ENCODE measurements around the gene FAM162B. TPM values are rescaled to one million over a fixed set of nuclear protein-coding genes. Genes with fewer than 3 reads are reported as not detected.

Gene FAM162B
- not detected in 2 replicates for total RNA-seq

DNA sequence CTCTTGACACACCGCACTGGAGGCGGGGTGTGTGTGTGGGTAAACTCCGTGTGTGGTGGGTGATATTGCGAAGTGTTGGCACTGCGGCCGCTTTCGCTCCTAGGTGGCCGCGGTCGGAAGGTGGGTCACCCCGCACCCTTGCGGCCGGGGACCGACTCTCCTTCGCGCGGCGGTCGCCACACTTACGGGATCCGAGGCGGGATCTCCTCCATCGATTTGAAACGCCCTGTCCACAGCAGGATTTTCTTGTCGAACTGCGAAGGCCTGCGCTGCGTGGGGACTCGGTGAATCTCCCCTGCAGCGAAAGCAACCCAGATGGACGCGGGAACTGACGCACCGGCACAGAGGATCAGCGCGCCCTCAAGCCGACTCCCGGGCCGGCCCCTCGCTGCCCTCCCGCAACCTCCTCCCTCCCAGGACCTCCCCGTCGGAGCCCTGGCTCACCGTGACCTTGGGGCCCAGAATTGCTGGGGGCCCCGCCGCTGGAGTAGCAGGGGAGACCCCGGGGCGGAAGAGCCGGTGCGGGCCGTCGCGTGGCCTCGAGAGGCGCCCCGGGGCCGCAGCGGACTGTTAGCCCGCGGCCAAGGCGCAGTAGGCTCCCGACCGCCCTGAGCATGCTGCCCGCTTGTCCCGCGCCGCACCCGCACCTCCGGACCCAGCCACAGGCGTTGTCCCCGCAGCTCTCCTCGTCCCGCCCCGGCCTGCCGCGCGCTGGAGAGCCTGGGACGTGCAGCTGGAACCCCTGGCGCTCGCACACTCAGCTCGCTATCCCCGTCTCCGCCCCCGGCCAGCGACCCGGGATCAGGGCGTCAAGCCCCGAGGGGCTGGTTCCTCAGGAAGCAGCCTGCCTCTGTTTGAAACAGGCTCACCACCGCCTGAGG lies at the start of gene FAM162B:
Gene FAM162B (minus strand): TSS at position 759 of the 881 bp plus-strand sequence. CDS start 143 bp downstream, at position 616.
- FAIRE-seq = no peak

DNA sequence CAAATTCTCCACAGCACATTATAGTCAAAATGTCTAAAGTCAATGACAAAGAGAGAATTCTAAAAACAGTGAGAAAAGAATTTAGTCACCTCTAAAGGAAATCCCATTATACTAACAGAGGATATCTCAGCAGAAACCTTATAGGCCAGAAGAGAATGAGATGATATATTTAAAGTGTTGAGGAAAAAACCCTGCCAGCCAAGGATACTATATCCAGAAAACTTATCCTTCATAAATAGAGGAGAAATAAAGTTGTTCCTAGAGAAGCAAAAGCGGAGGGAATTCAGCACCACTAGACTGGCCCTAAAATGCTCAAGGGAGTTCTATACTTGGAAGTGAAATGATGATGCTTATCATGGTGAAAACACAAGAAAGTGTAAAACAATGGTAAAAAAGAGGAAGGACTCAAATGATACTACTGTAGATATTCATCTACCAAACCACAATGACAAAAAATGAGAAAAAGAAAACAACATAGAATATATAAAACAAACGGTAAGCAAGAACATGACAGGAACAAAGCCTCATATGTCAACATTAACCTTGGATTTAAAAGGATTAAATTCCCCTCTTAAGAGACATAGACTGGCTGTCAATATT lies 46.6 kb upstream of the FAM162B start:
- no peak for FAIRE-seq
- no peaks in the 10 kb centered on the region for H3K36me3 ChIP-seq (ENCODE audit: control insufficient read depth, insufficient read depth, low read length)
- H3K4me3 ChIP-seq (ENCODE audit: low read depth, low read length) = no peak overlapping the region
- TF ChIP-seq, protein P1, sequence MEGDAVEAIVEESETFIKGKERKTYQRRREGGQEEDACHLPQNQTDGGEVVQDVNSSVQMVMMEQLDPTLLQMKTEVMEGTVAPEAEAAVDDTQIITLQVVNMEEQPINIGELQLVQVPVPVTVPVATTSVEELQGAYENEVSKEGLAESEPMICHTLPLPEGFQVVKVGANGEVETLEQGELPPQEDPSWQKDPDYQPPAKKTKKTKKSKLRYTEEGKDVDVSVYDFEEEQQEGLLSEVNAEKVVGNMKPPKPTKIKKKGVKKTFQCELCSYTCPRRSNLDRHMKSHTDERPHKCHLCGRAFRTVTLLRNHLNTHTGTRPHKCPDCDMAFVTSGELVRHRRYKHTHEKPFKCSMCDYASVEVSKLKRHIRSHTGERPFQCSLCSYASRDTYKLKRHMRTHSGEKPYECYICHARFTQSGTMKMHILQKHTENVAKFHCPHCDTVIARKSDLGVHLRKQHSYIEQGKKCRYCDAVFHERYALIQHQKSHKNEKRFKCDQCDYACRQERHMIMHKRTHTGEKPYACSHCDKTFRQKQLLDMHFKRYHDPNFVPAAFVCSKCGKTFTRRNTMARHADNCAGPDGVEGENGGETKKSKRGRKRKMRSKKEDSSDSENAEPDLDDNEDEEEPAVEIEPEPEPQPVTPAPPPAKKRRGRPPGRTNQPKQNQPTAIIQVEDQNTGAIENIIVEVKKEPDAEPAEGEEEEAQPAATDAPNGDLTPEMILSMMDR (IDR thresholded peaks at IDR 0.05; ENCODE audit: insufficient read depth, low read length, severe bottlenecking) = no peak
- no peaks in the 10 kb centered on the region for H3K27me3 ChIP-seq (ENCODE audit: control insufficient read depth, insufficient read depth, low read length)
- DNase-seq (ENCODE audit: low read depth) = no peak

More for the DNA sequence above, at the start of gene FAM162B:
- no peak for DNase-seq (ENCODE audit: low read depth)
- TF ChIP-seq, protein P1 (IDR thresholded peaks at IDR 0.05; ENCODE audit: insufficient read depth, low read length, severe bottlenecking) = no peak
- no peaks in the 10 kb centered on the region for H3K36me3 ChIP-seq (ENCODE audit: control insufficient read depth, insufficient read depth, low read length)
- H3K27me3 ChIP-seq (ENCODE audit: control insufficient read depth, insufficient read depth, low read length) = peaks cover 13% of the 10 kb centered on the region
- H3K4me3 ChIP-seq (ENCODE audit: low read depth, low read length) = peak within 1 kb of the TSS; percentile 28

GRCh38 chr6:116801971-116802370 lies 36.5 kb upstream of the FAM162B start:
- no peak for FAIRE-seq
- Histone ChIP-seq H3K36me3 (ENCODE audit: control insufficient read depth, insufficient read depth, low read length) (no peaks in the 10 kb centered on the region), H3K27me3 (ENCODE audit: control insufficient read depth, insufficient read depth, low read length) (no peaks in the 10 kb centered on the region), H3K4me3 (ENCODE audit: low read depth, low read length) (no peak overlapping the region)
- DNase-seq (ENCODE audit: low read depth) = no peak
- TF ChIP-seq, protein P1 (IDR thresholded peaks at IDR 0.05; ENCODE audit: insufficient read depth, low read length, severe bottlenecking) = no peak

DNA sequence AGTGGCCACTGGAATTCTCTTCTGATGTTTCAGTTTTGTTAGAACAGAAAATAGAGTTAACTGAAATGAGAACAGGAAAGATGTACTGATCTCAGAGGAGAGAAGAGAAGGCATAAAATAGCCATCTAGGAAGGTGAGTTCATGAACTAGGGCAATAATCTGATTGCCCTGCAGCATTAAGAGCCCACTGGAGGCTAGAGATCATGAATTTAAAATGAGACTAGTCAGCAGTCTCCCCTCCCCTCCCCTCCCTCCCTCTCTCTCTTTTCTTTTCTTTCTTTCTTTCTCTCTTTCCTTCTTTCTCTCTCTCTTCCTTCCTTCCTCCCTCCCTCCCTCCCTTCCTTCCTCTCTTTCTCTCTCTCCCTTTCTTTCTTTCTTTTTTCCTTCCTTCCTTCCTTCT lies 34.4 kb upstream of the FAM162B start:
- no peak for DNase-seq (ENCODE audit: low read depth)
- H3K27me3 ChIP-seq (ENCODE audit: control insufficient read depth, insufficient read depth, low read length) = no peaks in the 10 kb centered on the region
- no peak for FAIRE-seq
- no peak overlapping the region for H3K4me3 ChIP-seq (ENCODE audit: low read depth, low read length)
- no peaks in the 10 kb centered on the region for H3K36me3 ChIP-seq (ENCODE audit: control insufficient read depth, insufficient read depth, low read length)
- TF ChIP-seq, protein P1 (IDR thresholded peaks at IDR 0.05; ENCODE audit: insufficient read depth, low read length, severe bottlenecking) = no peak

- FAIRE-seq (no peak), DNase-seq (ENCODE audit: low read depth) (no peak)
- no peaks in the 10 kb centered on the region for H3K27me3 ChIP-seq (ENCODE audit: control insufficient read depth, insufficient read depth, low read length)
- no peak overlapping the region for H3K4me3 ChIP-seq (ENCODE audit: low read depth, low read length)
- no peaks in the 10 kb centered on the region for H3K36me3 ChIP-seq (ENCODE audit: control insufficient read depth, insufficient read depth, low read length)
- TF ChIP-seq, protein P1 (IDR thresholded peaks at IDR 0.05; ENCODE audit: insufficient read depth, low read length, severe bottlenecking) = no peak
Observed at GRCh38 chr6:116797585-116797984, 32.1 kb upstream of the FAM162B start.

Measured in bronchial epithelial cell (primary cell).